Urinary bladder (tissue), 4 donors: ENCODE data around the gene SHISA8. TPM values are rescaled to one million over a fixed set of nuclear protein-coding genes. Genes with fewer than 3 reads are reported as not detected.

Experiments used
- DNase-seq: peaks from one replicate; pipeline ENCODE4 v3.0.0-alpha.2; 2015; ENCODE audit errors: extremely low spot score
- H3K27ac ChIP-seq: one replicate; pipeline ENCODE4 v1.5.1; 2013; ENCODE audit warnings: low read depth, mild to moderate bottlenecking, moderate library complexity
- H3K36me3 ChIP-seq: one replicate; pipeline ENCODE4 v1.6.1; 2013; ENCODE audit warnings: mild to moderate bottlenecking, moderate library complexity; ENCODE audit not compliant: insufficient read depth
- H3K4me1 ChIP-seq: one replicate; pipeline ENCODE4 v1.6.1; 2013; ENCODE audit warnings: mild to moderate bottlenecking, moderate library complexity; ENCODE audit not compliant: insufficient read depth
- H3K4me3 ChIP-seq: one replicate; pipeline ENCODE4 v1.5.1; 2013; ENCODE audit warnings: low read depth, low read length
- WGBS: extraction: QIAGEN DNeasy Blood & Tissue Kit; methylation state at CpG from one replicate; pipeline ENCODE4 v1.1.7; 2013; 5-methylcytosine and 5-hydroxymethylcytosine counted together
- polyA plus RNA-seq: library from polyadenylated mRNA; stranded (reverse); fragments of 200-250 nt; gene quantifications from one replicate; pipeline ENCODE4 v1.2.3, GENCODE V29; 2013
- total RNA-seq: library from RNA; depleted of rRNA; stranded (reverse); fragments of >200 nt; gene quantifications from one replicate; pipeline ENCODE4 v1.2.3, GENCODE V29; 2014
- donor health status: healthy with polysubstance abuse.
- donor health status: healthy.

Gene SHISA8
- total and polyA plus RNA-seq, 2 donors, result not detected

- Histone ChIP-seq H3K27ac (no peak overlapping the region), H3K4me1 (no peaks in the 10 kb centered on the region), H3K4me3 (no peak overlapping the region), H3K36me3 (peaks cover 5% of the 10 kb centered on the region)
- DNase-seq, result no peak
- 93% methylated on average over 24 of the region's 24 CpGs for WGBS
Measured at GRCh38 chr22:41904450-41905410, 10.1 kb downstream of the SHISA8 start.

GRCh38 chr22:41902932-41903421 is 11.9 kb downstream of the SHISA8 start:
- peaks cover 7% of the 10 kb centered on the region for H3K36me3 ChIP-seq
- WGBS, result 90% methylated on average over 15 of the region's 15 CpGs
- no peak for DNase-seq
- no peak overlapping the region for H3K27ac ChIP-seq
- no peaks in the 10 kb centered on the region for H3K4me1 ChIP-seq
- no peak overlapping the region for H3K4me3 ChIP-seq

- H3K36me3 ChIP-seq, result peaks cover 7% of the 10 kb centered on the region
- no peaks in the 10 kb centered on the region for H3K4me1 ChIP-seq
- 87% methylated on average over 7 of the region's 7 CpGs for WGBS
- no peak for DNase-seq
- H3K27ac ChIP-seq, result no peak overlapping the region
- H3K4me3 ChIP-seq, result no peak overlapping the region
Measured at GRCh38 chr22:41902016-41902415, 12.9 kb downstream of the SHISA8 start.

GRCh38 chr22:41900652-41901312 is 14.1 kb downstream of the SHISA8 start:
- H3K4me3 ChIP-seq, result no peak overlapping the region
- H3K36me3 ChIP-seq, result peaks cover 7% of the 10 kb centered on the region
- no peaks in the 10 kb centered on the region for H3K4me1 ChIP-seq
- WGBS, result 96% methylated on average over 8 of the region's 8 CpGs
- DNase-seq, result no peak
- no peak overlapping the region for H3K27ac ChIP-seq

GRCh38 chr22:41899992-41900651 is 14.8 kb downstream of the SHISA8 start:
- no peak overlapping the region for H3K4me3 ChIP-seq
- 83% methylated on average over 13 of the region's 13 CpGs for WGBS
- H3K36me3 ChIP-seq, result peaks cover 7% of the 10 kb centered on the region
- no peak overlapping the region for H3K27ac ChIP-seq
- no peak for DNase-seq
- H3K4me1 ChIP-seq, result no peaks in the 10 kb centered on the region

GRCh38 chr22:41899110-41899509 is 15.8 kb downstream of the SHISA8 start:
- no peak overlapping the region for H3K4me3 ChIP-seq
- no peak overlapping the region for H3K27ac ChIP-seq
- 88% methylated on average over 5 of the region's 5 CpGs for WGBS
- no peak for DNase-seq
- H3K36me3 ChIP-seq, result peaks cover 7% of the 10 kb centered on the region
- no peaks in the 10 kb centered on the region for H3K4me1 ChIP-seq

- H3K27ac ChIP-seq, result no peak overlapping the region
- H3K4me1 ChIP-seq, result no peaks in the 10 kb centered on the region
- peaks cover 7% of the 10 kb centered on the region for H3K36me3 ChIP-seq
- H3K4me3 ChIP-seq, result no peak overlapping the region
- no peak for DNase-seq
- 89% methylated on average over 11 of the region's 11 CpGs for WGBS
Measured at GRCh38 chr22:41898645-41899044, 16.2 kb downstream of the SHISA8 start.

GRCh38 chr22:41893591-41894375 is 21.1 kb downstream of the SHISA8 start:
- no peaks in the 10 kb centered on the region for H3K4me1 ChIP-seq
- peaks cover 6% of the 10 kb centered on the region for H3K36me3 ChIP-seq
- 85% methylated on average over 7 of the region's 7 CpGs for WGBS
- H3K4me3 ChIP-seq, result no peak overlapping the region
- DNase-seq, result no peak
- H3K27ac ChIP-seq, result no peak overlapping the region

- H3K36me3 ChIP-seq, result peaks cover 6% of the 10 kb centered on the region
- 86% methylated on average over 4 of the region's 4 CpGs for WGBS
Measured at GRCh38 chr22:41892721-41893120, 22.2 kb downstream of the SHISA8 start.

GRCh38 chr22:41891407-41891806 is 23.5 kb downstream of the SHISA8 start:
- WGBS, result 93% methylated on average over 9 of the region's 9 CpGs
- DNase-seq, result no peak
- Histone ChIP-seq H3K36me3 (peaks cover 6% of the 10 kb centered on the region), H3K4me1 (no peaks in the 10 kb centered on the region), H3K4me3 (no peak overlapping the region), H3K27ac (no peak overlapping the region)

More at GRCh38 chr22:41892721-41893120, 22.2 kb downstream of the SHISA8 start:
- Histone ChIP-seq H3K4me3 (no peak overlapping the region), H3K27ac (no peak overlapping the region), H3K4me1 (no peaks in the 10 kb centered on the region)
- no peak for DNase-seq

GRCh38 chr22:41888627-41889200 is 26.2 kb downstream of the SHISA8 start:
- DNase-seq, result no peak
- Histone ChIP-seq H3K4me3 (no peak overlapping the region), H3K4me1 (no peaks in the 10 kb centered on the region), H3K36me3 (peaks cover 6% of the 10 kb centered on the region), H3K27ac (no peak overlapping the region)
- WGBS, result 79% methylated on average over 4 of the region's 4 CpGs

- 90% methylated on average over 6 of the region's 6 CpGs for WGBS
- Histone ChIP-seq H3K36me3 (peaks cover 11% of the 10 kb centered on the region), H3K4me1 (no peaks in the 10 kb centered on the region), H3K4me3 (no peak overlapping the region), H3K27ac (no peak overlapping the region)
- DNase-seq, result no peak
Measured at GRCh38 chr22:41885516-41885915, 29.4 kb downstream of the SHISA8 start.
